ENCODE results near the gene CACNA1C. TPM values are rescaled to one million over a fixed set of nuclear protein-coding genes. Genes with fewer than 3 reads are reported as not detected.

Gene CACNA1C
- total RNA-seq, 1 donor from 2014 or later = 1.6 TPM

DNA sequence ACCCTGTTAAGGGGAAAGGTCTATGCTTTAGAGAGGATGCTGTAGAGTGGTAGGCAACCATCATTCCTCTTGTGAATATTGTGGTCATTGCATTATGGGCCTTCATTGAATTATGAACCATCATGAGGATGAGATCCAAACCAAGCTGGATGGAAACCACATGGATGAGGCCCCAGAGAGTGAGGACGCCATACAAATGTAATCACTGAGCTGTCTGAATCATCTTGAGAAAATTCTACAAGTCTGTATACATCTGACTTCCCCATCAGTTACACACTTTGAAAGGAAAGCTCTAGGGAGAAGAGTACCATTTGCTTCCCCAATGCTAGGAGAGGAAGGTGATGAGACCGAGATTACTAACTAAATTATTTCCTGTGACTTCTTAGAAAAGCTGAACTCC, 172.9 kb downstream of the CACNA1C start:
- Mint-ChIP-seq H3K4me1 (peaks cover 5% of the 10 kb centered on the region), H3K36me3 (ENCODE audit: low read depth) (no peaks in the 10 kb centered on the region), H3K27me3 (ENCODE audit: low read depth) (no peaks in the 10 kb centered on the region)

DNA sequence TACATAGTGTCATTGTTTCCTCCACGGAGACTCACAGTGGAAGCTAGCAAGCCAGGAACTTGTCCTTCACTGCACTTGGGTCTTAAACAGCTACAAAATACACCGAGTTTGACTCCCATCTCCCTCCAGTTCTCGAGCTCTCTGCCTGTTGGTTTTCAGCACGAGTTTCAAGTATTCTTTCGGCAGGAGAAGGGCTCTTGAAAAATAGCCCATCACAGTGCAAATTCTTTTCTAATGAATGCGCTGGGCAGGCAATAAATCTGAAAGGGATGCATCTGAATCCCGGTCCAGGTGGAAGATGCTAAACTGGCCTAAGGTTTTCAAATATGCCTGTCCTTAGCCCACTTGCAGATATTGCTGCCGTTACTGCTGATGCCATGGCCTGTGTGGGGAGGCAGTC, 173.9 kb downstream of the CACNA1C start:
- Mint-ChIP-seq H3K27ac (ENCODE audit: unreplicated experiment) (no peak overlapping the region), H3K4me1 (peaks cover 5% of the 10 kb centered on the region), H3K27me3 (ENCODE audit: low read depth) (no peaks in the 10 kb centered on the region), H3K4me3 (no peak overlapping the region), H3K36me3 (ENCODE audit: low read depth) (no peaks in the 10 kb centered on the region), H3K9me3 (no peaks in the 10 kb centered on the region)
- DNase-seq (ENCODE audit: low read depth, low spot score) = no peak
- TF ChIP-seq, protein P1, sequence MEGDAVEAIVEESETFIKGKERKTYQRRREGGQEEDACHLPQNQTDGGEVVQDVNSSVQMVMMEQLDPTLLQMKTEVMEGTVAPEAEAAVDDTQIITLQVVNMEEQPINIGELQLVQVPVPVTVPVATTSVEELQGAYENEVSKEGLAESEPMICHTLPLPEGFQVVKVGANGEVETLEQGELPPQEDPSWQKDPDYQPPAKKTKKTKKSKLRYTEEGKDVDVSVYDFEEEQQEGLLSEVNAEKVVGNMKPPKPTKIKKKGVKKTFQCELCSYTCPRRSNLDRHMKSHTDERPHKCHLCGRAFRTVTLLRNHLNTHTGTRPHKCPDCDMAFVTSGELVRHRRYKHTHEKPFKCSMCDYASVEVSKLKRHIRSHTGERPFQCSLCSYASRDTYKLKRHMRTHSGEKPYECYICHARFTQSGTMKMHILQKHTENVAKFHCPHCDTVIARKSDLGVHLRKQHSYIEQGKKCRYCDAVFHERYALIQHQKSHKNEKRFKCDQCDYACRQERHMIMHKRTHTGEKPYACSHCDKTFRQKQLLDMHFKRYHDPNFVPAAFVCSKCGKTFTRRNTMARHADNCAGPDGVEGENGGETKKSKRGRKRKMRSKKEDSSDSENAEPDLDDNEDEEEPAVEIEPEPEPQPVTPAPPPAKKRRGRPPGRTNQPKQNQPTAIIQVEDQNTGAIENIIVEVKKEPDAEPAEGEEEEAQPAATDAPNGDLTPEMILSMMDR (conservative IDR thresholded peaks at IDR 0.05) = no peak

More for the DNA sequence above, 172.9 kb downstream of the CACNA1C start:
- Mint-ChIP-seq H3K9me3 (no peaks in the 10 kb centered on the region), H3K27ac (ENCODE audit: unreplicated experiment) (no peak overlapping the region), H3K4me3 (no peak overlapping the region)
- TF ChIP-seq, protein P1 (conservative IDR thresholded peaks at IDR 0.05) = no peak
- no peak for DNase-seq (ENCODE audit: low read depth, low spot score)

- Mint-ChIP-seq H3K36me3 (ENCODE audit: low read depth) (no peaks in the 10 kb centered on the region), H3K9me3 (no peaks in the 10 kb centered on the region), H3K4me1 (peaks cover 5% of the 10 kb centered on the region), H3K4me3 (no peak overlapping the region), H3K27ac (ENCODE audit: unreplicated experiment) (no peak overlapping the region), H3K27me3 (ENCODE audit: low read depth) (no peaks in the 10 kb centered on the region)
- TF ChIP-seq, protein P1 (conservative IDR thresholded peaks at IDR 0.05) = no peak
- DNase-seq (ENCODE audit: low read depth, low spot score) = no peak
Observed at GRCh38 chr12:2227360-2227759, 174.6 kb downstream of the CACNA1C start.

GRCh38 chr12:2228535-2228934, 175.7 kb downstream of the CACNA1C start:
- TF ChIP-seq, protein P1 (conservative IDR thresholded peaks at IDR 0.05) = no peak
- no peaks in the 10 kb centered on the region for H3K36me3 Mint-ChIP-seq (ENCODE audit: low read depth)
- H3K4me3 Mint-ChIP-seq = no peak overlapping the region
- H3K4me1 Mint-ChIP-seq = peaks cover 5% of the 10 kb centered on the region
- H3K9me3 Mint-ChIP-seq = no peaks in the 10 kb centered on the region
- DNase-seq (ENCODE audit: low read depth, low spot score) = no peak
- H3K27me3 Mint-ChIP-seq (ENCODE audit: low read depth) = no peaks in the 10 kb centered on the region
- no peak overlapping the region for H3K27ac Mint-ChIP-seq (ENCODE audit: unreplicated experiment)

- H3K27me3 Mint-ChIP-seq (ENCODE audit: low read depth) = no peaks in the 10 kb centered on the region
- TF ChIP-seq, protein P1 (conservative IDR thresholded peaks at IDR 0.05) = no peak
- H3K9me3 Mint-ChIP-seq = no peaks in the 10 kb centered on the region
- H3K4me1 Mint-ChIP-seq = peaks cover 5% of the 10 kb centered on the region
- H3K4me3 Mint-ChIP-seq = no peak overlapping the region
- no peak for DNase-seq (ENCODE audit: low read depth, low spot score)
- H3K36me3 Mint-ChIP-seq (ENCODE audit: low read depth) = no peaks in the 10 kb centered on the region
- H3K27ac Mint-ChIP-seq (ENCODE audit: unreplicated experiment) = no peak overlapping the region
Observed at GRCh38 chr12:2229661-2230539, 177.1 kb downstream of the CACNA1C start.
